OCI-LY7 (cell line): ENCODE measurements around the gene GNL2.

Source experiments
- EZH2phosphoT487 ChIP-seq: fragments of 200-600 bp; sonication (generic); IDR thresholded peaks from 2 replicates; pipeline ENCODE4 v1.6.1; 2018; ENCODE audit warnings: low read depth, borderline replicate concordance, mild to moderate bottlenecking, mixed run types, antibody characterized with exemption, low read length, moderate library complexity, mixed read lengths
- TF ChIP-seq, protein P1 (sequence below): fragments of 200-600 bp; sonication (generic); conservative IDR thresholded peaks from 2 replicates; pipeline ENCODE4 v1.5.1; 2014; ENCODE audit warnings: mild to moderate bottlenecking, antibody characterized with exemption, low read length, moderate library complexity, mixed read lengths

DNA sequence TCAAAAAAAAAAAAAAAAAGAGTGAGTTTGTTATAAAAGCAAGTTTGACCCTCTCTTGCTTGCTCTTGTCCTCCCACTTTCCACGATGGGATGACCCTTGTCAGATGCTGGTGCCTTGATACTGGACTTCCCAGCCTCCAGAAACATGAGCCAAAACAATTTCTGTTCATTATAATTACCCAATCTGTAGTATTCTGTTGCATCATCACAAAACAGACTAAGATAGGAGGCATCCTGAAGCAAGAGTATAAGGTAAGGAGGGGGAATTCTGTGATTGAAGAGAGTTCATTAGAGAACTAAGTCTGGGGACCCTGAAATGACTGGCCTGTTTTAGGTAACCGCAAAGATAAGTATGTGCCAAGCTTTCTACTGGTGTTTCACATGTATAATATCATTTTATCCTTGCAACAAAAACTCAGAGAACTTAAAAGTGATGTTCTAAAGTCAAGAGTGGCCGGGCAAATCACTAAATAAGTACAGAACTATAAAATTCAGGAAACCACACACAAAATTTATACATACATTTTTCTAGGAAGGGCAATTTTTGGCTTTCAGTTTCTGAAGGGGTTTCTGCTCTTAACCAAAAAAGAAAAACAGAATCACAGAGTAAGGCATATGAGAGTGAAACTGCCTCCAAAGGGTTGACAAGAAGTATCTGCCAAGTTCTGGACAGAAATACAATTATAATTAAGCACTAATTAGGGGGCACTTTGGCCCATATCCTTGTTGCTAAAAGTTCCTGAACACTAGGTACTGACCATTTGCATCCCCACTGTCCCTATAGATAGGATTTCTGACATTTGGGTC lies 25.0 kb downstream of the GNL2 start:
- TF ChIP-seq, protein P1, sequence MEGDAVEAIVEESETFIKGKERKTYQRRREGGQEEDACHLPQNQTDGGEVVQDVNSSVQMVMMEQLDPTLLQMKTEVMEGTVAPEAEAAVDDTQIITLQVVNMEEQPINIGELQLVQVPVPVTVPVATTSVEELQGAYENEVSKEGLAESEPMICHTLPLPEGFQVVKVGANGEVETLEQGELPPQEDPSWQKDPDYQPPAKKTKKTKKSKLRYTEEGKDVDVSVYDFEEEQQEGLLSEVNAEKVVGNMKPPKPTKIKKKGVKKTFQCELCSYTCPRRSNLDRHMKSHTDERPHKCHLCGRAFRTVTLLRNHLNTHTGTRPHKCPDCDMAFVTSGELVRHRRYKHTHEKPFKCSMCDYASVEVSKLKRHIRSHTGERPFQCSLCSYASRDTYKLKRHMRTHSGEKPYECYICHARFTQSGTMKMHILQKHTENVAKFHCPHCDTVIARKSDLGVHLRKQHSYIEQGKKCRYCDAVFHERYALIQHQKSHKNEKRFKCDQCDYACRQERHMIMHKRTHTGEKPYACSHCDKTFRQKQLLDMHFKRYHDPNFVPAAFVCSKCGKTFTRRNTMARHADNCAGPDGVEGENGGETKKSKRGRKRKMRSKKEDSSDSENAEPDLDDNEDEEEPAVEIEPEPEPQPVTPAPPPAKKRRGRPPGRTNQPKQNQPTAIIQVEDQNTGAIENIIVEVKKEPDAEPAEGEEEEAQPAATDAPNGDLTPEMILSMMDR: no peak
- no peak for TF ChIP-seq EZH2phosphoT487
